ENCODE measurements around the gene CAV1.
A peak's percentile ranks its signal among the peaks of the same experiment; 100 is the strongest.

Gene CAV1

DNA sequence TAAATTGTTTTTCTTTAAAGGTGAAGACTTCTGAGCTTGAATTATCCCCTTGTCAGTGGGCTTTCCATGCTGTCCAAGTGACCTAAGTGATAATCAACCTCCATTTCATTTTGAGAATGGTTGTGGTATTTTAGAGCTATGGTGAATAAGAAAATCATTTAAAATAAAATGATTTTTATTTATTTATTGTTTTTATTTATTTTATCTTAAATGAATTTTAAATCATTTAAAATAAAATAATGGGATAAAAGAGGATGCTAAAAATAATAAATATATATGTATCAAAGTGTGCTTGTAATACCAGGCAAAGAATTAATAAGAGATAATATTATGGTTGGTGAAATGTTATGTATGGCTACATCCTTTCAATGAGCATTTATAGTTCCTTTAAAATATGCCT is 24.5 kb downstream of the CAV1 start:
- no peak for DNase-seq
- intact Hi-C loops (cut with DNase I), result no loop called here

DNA sequence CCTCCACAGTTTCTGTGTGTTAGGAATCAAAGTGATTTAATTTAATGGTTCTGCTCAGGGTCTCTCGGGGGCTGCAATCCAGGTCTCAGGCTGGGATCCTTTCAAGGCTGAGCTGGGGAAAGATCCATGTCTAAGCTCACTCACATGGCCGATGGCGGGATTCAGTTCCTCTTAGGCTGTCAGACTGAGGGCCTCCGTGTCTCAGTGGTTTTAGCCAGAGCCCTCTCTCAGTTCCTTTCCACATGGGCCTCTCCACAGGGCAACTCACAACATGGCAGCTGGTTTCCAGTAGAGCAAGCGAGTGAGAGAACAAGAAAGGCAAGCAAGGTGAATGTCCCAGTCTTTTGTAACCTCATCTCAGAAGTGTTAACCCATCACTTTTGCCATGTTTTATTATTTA is 26.9 kb downstream of the CAV1 start:
- intact Hi-C loops (cut with DNase I), result no loop called here
- no peak for DNase-seq

DNA sequence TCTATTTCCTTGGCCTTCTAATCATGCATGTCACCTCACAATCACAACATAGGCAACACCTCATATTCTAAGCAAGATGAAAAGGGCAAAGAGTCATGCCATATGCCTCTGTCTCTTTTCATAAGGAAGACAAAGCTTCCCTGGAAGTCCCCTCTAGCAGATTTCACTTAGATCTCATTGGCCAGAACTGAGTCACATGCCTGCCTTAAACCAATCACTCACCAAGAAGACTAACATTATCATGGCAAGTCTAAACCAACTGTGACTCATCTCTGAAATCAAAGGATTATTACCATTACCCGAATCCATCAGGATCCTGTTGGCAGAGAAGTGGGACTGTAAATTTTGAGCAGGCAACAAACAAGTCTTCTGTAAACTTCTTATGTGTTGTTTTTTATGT is 27.8 kb downstream of the CAV1 start:
- intact Hi-C loops (cut with DNase I), result no loop called here
- DNase-seq, result no peak

DNA sequence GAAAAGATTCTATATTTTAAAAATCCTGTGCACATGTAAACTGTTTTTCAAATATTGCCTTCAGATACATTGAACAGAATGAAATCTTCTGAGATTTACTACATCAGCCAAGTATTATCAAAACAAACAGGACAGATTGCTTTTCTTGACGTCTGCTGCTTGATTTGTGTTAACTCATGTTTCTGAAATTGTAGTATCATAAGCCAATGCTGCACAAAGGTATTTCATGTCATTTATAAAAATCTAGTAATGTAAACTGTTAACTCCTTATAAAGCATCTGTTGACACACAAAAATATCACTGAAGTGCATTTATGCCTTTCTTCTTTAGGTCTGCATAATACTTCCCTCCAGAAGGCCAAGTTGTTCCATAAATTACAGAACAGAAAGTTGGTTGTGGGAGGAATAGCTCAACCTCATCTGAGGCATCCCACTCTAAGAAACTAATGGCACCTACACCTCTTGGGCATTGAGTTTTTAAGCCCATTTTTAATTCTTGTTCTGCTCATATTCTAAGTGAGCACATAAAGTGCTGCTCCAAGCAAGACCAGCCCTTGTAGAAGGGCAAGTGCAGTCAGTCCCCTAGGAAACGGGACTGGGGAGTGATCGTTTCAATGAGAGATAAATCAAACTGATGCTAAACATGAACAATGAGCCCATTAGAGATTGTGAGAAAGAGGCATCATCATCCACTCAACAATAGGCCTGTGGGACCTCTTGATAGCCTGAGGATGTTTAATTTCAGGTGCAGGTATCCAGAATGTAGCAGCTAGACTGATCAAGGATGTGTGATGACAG is 28.5 kb downstream of the CAV1 start:
- no peak for DNase-seq
- intact Hi-C loops (cut with DNase I), result no loop called here

DNA sequence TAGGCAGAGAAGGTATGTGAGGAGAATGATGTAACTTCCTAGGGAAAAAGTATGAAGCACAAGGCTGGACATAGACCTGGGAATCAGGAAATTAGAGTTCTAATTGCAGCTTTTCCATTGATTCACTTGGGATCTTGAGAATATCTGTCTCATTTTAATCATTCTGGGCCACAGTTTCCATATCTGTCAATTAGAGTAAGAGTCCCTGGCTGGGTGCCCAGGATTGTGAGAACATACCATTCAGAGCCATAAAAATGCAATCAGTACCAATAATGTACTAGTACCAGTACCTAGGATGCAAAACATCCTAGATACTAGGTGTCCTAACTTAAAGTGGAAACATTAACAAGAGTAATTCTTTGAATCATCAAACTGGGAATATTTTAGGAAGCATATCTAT is 29.6 kb downstream of the CAV1 start:
- intact Hi-C loops (cut with DNase I), result no loop called here
- peak in 2 of 42 donors; percentile 16 to 51 for DNase-seq

DNA sequence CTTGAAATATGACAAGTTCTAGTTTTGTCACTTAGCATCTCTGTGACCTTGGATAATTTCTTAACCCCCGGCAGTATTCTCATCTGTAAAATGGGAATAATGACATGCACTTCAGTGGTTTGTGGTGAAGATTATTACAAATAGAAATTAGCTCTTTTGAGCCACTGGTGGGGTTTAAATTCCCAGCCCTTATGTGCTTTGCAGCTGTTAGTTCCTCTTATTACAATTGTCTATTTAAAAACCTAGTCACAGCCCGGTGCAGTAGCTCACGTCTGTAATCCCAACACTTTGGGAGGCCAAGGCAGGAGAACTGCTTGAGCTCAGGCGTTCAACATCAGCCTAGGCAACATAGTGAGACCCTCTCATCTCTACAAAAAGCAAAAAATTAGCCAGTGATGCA is 30.1 kb downstream of the CAV1 start:
- DNase-seq, result no peak
- intact Hi-C loops (cut with DNase I), result no loop called here

DNA sequence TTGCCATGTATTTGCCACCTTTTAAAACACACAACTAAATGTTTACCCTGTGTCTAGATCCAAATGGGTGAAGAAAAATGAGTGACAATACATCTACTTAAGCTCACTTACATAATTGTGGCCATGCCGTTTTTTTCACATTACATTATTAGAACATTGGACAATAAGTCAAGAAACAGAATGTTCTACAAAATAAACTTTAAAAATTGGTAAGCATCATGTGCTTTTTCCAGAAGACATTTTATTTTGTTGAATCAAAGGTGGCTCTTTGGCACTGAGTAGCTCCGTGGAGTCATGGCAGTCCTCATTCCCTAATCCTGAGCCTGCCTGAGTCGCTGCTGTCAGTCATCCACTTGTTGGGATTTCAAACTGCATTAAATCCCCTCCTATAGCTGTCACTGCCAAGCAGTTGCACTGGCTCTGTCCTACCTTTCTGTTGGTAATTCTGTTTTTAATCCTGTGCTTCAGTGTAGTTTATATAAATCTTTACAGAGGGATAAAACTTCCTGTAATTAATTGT is 32.3 kb downstream of the CAV1 start:
- no peak for DNase-seq
- intact Hi-C loops (cut with DNase I), result no loop called here

DNA sequence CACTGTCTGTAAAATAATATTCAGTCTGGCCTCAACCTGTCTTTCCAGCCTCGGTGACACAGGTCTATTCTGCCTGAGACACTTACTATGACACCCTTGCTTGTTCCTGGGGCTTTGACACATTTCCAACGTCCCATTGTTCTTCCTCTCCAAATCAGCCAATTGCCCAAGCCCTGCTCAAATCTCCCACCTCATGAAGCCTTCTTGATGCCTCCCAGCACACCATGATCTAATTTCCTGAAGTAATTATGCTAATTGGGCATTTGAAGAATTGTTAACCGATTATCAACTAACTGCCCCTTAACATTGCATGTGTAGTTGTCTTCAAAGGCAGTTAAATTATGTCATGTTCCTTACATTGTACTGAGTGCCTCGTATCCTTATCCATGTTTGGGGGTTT is 33.1 kb downstream of the CAV1 start:
- DNase-seq, result no peak
- intact Hi-C loops (cut with DNase I), result no loop called here

DNA sequence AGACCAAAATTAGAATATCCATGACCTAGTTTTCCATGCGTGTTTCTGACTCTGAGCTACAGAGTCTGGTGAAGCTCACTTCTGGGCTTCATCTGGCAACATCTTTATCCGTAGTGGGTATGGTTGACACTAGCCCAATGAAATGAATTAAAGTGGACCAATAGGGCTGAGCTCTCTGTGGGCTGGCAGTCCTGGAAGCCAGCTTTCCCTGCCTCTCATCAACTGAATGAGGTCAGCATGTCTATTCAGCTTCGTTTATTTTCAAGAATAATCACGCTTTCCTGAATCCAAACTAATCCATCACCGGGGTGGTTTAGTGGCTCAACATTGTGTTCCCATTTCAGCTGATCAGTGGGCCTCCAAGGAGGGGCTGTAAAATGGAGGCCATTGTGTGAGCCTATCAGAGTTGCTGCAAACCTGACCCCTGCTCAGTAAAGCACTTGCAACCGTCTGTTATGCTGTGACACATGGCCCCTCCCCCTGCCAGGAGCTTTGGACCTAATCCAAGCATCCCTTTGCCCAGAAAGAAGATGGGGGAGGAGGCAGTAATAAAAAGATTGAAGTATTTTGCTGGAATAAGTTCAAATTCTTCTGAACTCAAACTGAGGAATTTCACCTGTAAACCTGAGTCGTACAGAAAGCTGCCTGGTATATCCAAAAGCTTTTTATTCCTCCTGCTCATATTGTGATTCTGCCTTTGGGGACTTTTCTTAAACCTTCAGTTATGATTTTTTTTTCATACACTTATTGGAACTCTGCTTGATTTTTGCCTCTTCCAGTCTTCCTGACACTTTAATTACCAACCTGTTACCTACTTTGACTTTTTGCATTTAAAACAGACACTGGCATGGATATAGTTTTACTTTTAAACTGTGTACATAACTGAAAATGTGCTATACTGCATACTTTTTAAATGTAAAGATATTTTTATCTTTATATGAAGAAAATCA is 35.5 kb downstream of the CAV1 start:
- no peak for DNase-seq
- intact Hi-C loops (cut with DNase I), result no loop called here

DNA sequence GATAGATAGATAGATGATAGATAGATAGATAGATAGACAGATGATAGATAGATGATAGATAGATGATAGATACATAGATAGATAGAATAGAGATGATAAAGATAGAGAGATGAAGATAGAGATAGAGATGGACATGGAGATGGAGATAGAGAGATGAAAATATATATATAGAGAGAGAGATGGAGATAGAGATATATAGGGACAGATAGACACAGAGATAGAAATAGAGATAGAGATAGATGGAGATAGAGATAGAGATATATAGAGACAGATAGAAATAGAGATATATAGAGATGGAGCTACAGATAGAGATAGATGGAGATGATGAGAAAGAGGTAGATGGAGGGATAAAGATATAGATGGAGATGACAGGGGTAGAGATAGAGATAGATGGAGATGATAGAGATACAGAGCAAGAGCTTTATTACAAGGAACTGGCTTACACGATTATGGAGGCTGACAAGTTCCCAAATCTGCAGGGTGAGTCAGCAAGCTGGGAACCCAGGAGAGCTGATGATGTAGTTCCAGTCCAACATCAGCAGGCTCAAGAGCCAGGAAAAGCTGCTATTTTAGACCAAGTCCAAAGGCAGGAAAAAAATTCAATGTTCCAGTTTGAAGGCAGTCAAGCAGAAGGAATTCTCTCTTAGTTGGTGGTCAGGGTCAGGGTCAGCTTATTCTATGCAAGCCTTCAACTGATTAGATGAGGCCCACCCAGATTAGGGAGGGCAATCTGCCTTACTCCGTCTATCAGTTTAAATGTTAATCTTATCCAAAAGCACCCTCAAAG is 37.1 kb downstream of the CAV1 start:
- intact Hi-C loops (cut with DNase I), result no loop called here
- no peak for DNase-seq

DNA sequence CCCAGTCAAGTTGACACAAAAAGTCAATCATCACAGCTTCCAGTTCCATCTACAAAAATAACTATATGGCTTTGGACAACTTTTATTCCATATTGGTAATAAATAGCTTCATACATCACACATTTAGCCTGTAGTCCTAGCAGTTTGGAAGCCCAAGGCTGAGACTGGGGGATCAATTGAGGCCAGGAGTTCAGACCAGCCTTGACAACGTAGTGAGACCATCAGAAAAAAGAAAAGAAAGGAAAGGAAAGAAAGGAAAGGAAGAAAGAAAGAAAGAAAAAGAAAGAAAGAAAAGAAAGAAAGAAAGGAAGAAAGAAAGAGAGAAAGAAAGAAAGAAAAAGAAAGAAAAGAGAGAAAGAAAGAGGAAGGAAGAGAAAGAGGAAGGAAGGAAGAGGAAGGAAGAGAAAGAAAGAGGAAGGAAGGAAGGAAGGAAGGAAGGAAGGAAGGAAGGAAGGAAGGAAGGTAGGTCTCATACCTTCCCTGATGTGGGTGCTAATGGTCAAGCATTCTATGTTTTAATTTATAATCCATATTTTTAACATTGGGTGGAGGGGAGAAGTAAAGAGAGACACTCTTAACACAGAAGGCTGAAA is 37.8 kb downstream of the CAV1 start:
- intact Hi-C loops (cut with DNase I), result no loop called here
- DNase-seq, result no peak

DNA sequence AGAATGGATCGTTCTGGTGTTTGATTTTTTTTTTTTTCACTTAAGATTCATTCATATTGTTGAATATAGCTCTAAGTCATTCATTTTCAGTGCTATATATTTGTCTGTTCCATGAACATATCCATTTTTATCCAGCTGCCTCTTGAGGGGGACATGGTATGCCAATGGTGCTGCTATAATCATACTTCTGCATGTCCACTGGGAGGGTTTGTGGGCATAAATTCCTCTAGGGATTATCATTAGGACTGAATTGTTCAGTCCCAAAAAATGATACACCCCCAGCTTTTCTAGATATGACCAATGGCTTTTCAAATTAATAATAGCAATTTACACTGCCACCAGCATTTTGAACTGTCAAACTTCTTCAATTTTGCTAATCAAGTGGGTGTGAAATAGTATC is 41.1 kb downstream of the CAV1 start:
- DNase-seq, result no peak
- intact Hi-C loops (cut with DNase I), result no loop called here

DNA sequence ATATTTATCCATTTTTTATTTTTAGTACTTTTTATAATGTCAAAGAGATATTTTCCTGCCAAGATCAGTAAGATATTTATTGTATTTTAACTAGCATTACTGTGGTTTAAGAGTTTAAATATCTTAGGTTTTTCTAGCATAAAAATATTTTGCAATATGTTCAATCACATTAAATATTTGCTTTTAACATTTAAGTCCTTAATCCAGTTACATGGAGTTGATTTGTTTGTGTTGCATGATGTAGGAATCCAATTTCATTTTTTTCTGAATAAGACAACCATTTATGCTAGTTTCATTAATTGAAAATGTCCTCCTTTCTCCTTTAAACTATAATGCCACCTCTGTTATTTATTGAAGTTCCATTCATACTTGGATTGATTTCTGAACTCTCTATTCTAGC is 41.8 kb downstream of the CAV1 start:
- intact Hi-C loops (cut with DNase I), result no loop called here
- DNase-seq, result no peak

DNA sequence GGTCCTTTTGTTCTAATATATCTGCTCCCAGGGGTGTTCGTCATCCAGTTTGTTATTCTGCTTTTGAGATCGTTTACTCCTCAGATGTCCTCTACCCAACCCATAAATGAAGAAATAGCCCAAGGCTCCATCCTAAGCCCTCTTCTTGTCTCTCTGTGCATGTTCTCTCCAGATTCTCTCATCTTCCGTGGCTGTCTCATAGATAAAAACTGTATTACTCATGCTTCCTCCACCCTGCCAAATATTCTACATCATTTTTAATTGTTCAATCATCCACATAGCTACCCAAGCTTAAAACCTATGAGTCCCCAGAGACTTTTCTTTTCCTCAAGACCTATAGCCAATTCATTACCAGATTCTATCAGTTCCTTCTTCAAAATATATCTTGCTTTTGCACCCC is 44.9 kb downstream of the CAV1 start:
- intact Hi-C loops (cut with DNase I), result no loop called here
- no peak for DNase-seq

DNA sequence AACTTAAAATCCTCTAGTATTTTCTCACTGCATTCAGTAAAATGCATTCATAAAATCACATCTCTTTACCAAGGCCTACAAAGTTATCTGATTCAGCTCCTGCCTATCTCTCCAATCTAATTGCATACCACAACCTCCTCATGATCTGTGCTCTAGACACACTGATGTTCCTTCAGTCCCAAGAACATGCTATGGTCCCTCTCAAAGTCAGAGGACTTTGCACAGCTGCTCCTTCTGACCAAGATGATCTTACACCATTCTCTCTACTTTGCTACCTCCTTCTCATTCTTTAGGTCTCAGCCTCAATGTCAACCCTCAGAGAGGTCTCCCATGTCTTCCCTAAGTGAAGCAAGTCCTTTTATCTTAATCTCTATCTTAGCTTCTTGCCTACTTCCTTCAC is 45.5 kb downstream of the CAV1 start:
- intact Hi-C loops (cut with DNase I), result no loop called here
- DNase-seq, result no peak

DNA sequence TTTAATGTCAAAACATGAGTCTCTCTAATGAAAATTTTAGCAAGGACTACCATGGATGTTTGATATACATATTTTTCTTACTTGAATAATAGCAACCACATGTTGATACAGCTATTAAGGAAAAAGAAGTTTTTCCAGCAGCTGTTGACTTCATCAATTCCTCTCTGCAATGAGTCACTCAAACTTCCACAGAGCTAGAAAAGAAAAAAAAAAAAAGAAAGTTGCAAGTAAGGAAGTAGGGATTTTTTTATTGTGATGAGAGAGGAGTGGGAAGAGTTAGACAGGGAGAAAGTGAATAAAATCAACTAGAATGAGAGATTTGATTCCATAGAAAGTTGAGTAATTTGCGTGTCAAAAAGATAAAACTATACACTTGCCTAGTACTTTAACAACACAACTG is 46.2 kb downstream of the CAV1 start:
- no peak for DNase-seq
- intact Hi-C loops (cut with DNase I), result no loop called here

DNA sequence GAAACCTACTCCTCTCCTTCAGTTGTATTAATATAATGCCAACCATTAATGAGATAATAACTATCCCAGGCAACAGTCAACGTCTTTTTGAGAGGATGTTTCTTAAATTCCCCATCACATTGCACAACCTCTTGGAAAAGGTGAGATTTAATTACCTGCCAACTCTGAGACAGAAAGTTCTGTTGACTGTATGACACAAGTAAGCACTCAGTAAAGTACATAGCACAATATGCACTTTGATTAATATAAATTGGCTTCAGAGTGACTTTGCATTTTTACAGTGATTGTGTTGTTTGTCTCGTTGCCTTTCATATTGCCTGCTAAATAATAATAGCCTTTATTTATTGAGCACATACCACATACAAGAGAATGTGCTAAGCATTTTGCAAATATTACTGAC is 46.7 kb downstream of the CAV1 start:
- intact Hi-C loops (cut with DNase I), result no loop called here
- no peak for DNase-seq

DNA sequence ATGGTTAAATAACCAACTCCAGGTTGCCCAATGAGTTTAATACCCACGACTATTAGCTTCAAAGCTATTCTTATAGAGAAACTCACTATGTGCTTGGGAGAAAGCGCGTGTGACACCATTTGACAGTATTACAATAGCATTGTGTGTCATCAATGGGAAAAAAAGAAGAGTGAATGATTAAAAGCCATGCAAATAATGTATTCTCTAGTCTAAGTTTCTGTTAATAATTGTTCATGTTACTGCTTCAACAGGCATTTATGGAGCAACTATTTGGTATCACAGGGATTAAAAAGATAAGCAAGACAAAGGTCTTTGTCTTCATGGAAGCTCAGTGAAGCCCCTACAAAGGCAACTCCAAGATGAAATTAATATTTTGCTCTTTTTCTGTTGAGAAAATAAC is 47.2 kb downstream of the CAV1 start:
- intact Hi-C loops (cut with DNase I), result no loop called here
- DNase-seq, result no peak

DNA sequence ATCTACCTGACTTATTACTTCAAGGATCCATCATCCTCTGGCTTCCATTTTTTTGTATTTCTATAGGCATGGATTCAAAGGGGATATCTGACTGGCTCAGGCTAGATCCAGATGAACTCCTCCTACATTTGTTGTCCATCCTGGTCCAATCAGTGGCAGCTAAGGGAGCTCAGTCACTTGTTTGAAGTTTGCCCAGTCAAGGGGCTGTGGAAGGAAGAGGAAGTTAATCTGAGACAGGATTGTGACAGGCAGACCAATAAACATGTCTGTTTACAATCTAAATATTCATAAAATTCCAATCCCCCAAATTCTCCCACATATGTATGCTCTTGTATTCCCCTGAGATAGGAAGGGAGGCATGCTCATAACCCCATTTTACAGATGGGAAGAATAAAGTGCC is 48.7 kb downstream of the CAV1 start:
- no peak for DNase-seq
- intact Hi-C loops (cut with DNase I), result no loop called here

Data from head of caudate nucleus (tissue), 42 donors.